Gastroesophageal sphincter (tissue), 2 donors: ENCODE measurements around the gene GNS.

Experiments used
- POLR2A ChIP-seq, 2 donors: fragments of 450-650 bp; IDR thresholded peaks; one replicate each; pipeline ENCODE4 v1.6.1; 2017; ENCODE audit warnings: antibody characterized with exemption in 2 of 2, mild to moderate bottlenecking in 2 of 2, moderate library complexity in 1 of 2
- POLR2AphosphoS5 ChIP-seq: sonication (generic); formaldehyde crosslinking; IDR thresholded peaks from one replicate; pipeline ENCODE4 v1.6.1; 2017; ENCODE audit warnings: antibody characterized with exemption

- TF ChIP-seq POLR2AphosphoS5: no peak
- TF ChIP-seq POLR2A (IDR thresholded peaks at IDR 0.05): no peak
Measured at GRCh38 chr12:64718649-64719048, 40.6 kb downstream of the GNS start.
